ENCODE data around the gene DTX1. TPM values are rescaled to one million over a fixed set of nuclear protein-coding genes. Genes with fewer than 3 reads are reported as not detected.

DTX1 gene
- total and polyA plus RNA-seq, 2 of the 13 experiments (the other 11 are each of a cell fraction or from before 2014, with no cell fraction given) = not detected

DNA sequence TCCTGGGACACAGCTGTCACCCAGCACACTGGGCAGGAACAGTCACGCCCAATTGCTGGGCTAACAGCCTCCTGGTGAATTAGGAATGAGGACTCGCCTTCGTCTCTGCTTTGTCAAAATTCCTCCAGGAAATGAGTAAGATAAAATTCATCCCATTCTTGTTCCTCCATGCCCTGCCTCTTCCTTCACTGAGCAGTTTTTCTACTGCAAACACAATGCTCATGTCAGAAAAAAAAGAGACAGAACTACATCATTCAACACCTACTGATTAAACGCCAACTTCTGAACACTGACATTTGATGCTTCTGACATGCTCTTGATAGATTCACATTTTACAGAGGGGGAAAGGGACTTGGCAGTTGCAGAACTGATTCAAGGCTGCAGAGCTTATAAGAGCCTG is 37.5 kb upstream of the DTX1 start:
- Histone ChIP-seq H3K4me3 (replicated peaks in 1 of 3; ENCODE audit: insufficient read depth in 1 of 3, low read depth in 2 of 3, low read length in 3 of 3) (no peak overlapping the region), H3K79me2 (ENCODE audit: insufficient read depth, low read length) (no peaks in the 10 kb centered on the region), H3K9me3 (ENCODE audit: low read length) (no peaks in the 10 kb centered on the region), H3K4me2 (ENCODE audit: low read depth, low read length) (no peak overlapping the region), H3K4me1 (ENCODE audit: insufficient read depth, low read length) (no peaks in the 10 kb centered on the region), H2AFZ (ENCODE audit: low read length) (no peak overlapping the region), H3K27ac (ENCODE audit: extremely low read length, insufficient read depth, low read length) (no peak overlapping the region), H3K27me3 (ENCODE audit: control insufficient read depth in 1 of 2, insufficient read depth in 2 of 2, low read length in 2 of 2) (peaks cover 0 to 10% of the 10 kb centered on the region in 2 experiments; a peak in 2 of 5 replicates), H3K9ac (ENCODE audit: insufficient read depth, low read depth, low read length) (no peak overlapping the region), H4K20me1 (ENCODE audit: insufficient read depth, low read length) (no peaks in the 10 kb centered on the region), H3K36me3 (replicated peaks in 1 of 2; ENCODE audit: control insufficient read depth in 1 of 2, insufficient read depth in 2 of 2, low read length in 2 of 2) (no peaks in the 10 kb centered on the region)
- no TSS peak for BruUV-seq (replicated peaks)
- no peak for ATAC-seq
- in situ Hi-C loops (cut with HindIII; ENCODE audit: extremely low pct_ligation_motif_present, low pct_unique_long_range_greater_than_20kb) (no loop called here), intact Hi-C loops (cut with micrococcal nuclease; ENCODE audit: unreplicated experiment) (no loop called here)
- no peak for DNase-seq (ENCODE audit: low spot score)
- CTCF ChIA-PET (ENCODE audit: low intra/inter-chr PET ratio, low total read pairs) = no interaction called here
- no peak for FAIRE-seq
- TF ChIP-seq, protein P1, sequence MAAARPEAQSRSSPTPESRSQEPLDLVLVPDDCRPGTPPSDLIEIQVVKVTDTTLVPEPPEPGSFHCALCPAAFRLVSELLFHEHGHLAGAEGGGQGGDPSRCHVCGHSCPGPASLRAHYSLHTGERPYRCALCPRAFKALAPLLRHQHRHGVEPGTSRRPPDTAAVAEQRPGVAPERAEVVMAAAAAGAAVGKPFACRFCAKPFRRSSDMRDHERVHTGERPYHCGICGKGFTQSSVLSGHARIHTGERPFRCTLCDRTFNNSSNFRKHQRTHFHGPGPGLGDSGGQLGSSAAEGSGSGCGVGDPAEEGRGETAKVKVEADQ (CRISPR knock-in tag; IDR thresholded peaks at IDR 0.05; ENCODE audit: borderline replicate concordance) = no peak
- no peak for TF ChIP-seq ZNF564 (CRISPR knock-in tag; IDR thresholded peaks at IDR 0.05)
- TF ChIP-seq STAG1 (CRISPR knock-in tag; IDR thresholded peaks at IDR 0.05) = no peak
- TF ChIP-seq, protein P2, sequence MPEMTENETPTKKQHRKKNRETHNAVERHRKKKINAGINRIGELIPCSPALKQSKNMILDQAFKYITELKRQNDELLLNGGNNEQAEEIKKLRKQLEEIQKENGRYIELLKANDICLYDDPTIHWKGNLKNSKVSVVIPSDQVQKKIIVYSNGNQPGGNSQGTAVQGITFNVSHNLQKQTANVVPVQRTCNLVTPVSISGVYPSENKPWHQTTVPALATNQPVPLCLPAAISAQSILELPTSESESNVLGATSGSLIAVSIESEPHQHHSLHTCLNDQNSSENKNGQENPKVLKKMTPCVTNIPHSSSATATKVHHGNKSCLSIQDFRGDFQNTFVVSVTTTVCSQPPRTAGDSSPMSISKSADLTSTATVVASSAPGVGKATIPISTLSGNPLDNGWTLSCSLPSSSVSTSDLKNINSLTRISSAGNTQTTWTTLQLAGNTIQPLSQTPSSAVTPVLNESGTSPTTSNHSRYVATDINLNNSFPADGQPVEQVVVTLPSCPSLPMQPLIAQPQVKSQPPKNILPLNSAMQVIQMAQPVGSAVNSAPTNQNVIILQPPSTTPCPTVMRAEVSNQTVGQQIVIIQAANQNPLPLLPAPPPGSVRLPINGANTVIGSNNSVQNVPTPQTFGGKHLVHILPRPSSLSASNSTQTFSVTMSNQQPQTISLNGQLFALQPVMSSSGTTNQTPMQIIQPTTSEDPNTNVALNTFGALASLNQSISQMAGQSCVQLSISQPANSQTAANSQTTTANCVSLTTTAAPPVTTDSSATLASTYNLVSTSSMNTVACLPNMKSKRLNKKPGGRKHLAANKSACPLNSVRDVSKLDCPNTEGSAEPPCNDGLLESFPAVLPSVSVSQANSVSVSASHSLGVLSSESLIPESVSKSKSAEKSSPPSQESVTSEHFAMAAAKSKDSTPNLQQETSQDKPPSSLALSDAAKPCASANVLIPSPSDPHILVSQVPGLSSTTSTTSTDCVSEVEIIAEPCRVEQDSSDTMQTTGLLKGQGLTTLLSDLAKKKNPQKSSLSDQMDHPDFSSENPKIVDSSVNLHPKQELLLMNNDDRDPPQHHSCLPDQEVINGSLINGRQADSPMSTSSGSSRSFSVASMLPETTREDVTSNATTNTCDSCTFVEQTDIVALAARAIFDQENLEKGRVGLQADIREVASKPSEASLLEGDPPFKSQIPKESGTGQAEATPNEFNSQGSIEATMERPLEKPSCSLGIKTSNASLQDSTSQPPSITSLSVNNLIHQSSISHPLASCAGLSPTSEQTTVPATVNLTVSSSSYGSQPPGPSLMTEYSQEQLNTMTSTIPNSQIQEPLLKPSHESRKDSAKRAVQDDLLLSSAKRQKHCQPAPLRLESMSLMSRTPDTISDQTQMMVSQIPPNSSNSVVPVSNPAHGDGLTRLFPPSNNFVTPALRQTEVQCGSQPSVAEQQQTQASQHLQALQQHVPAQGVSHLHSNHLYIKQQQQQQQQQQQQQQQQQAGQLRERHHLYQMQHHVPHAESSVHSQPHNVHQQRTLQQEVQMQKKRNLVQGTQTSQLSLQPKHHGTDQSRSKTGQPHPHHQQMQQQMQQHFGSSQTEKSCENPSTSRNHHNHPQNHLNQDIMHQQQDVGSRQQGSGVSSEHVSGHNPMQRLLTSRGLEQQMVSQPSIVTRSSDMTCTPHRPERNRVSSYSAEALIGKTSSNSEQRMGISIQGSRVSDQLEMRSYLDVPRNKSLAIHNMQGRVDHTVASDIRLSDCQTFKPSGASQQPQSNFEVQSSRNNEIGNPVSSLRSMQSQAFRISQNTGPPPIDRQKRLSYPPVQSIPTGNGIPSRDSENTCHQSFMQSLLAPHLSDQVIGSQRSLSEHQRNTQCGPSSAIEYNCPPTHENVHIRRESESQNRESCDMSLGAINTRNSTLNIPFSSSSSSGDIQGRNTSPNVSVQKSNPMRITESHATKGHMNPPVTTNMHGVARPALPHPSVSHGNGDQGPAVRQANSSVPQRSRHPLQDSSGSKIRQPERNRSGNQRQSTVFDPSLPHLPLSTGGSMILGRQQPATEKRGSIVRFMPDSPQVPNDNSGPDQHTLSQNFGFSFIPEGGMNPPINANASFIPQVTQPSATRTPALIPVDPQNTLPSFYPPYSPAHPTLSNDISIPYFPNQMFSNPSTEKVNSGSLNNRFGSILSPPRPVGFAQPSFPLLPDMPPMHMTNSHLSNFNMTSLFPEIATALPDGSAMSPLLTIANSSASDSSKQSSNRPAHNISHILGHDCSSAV (CRISPR knock-in tag; IDR thresholded peaks at IDR 0.05; ENCODE audit: borderline replicate concordance) = no peak
- no peak for TF ChIP-seq KLF15 (CRISPR knock-in tag; IDR thresholded peaks at IDR 0.05; ENCODE audit: borderline replicate concordance)
- no peak for TF ChIP-seq RAD51 (IDR thresholded peaks at IDR 0.05; ENCODE audit: borderline replicate concordance)
- TF ChIP-seq ZNF660 (CRISPR knock-in tag; IDR thresholded peaks at IDR 0.05; ENCODE audit: borderline replicate concordance, low read depth) = no peak
- TF ChIP-seq ATRX (CRISPR knock-in tag; IDR thresholded peaks at IDR 0.05; ENCODE audit: borderline replicate concordance) = no peak
- TF ChIP-seq ISL2 (CRISPR knock-in tag; IDR thresholded peaks at IDR 0.05) = no peak
- no peak for TF ChIP-seq ZBTB8A (CRISPR knock-in tag; IDR thresholded peaks at IDR 0.05; ENCODE audit: borderline replicate concordance, low read depth)
- no peak for TF ChIP-seq EED (CRISPR knock-in tag; IDR thresholded peaks at IDR 0.05)
- no peak for TF ChIP-seq AGO1 (IDR thresholded peaks at IDR 0.05; ENCODE audit: low read depth, low read length, poor library complexity, severe bottlenecking)
- WGBS (ENCODE audit: low lambda C conversion rate) = 0% methylated on average over 4 of the region's 4 CpGs
- POLR2A ChIA-PET = no interaction called here

Measured in HepG2 (cell line).